Measurements from ENCODE around the gene TUBGCP6.

DNA sequence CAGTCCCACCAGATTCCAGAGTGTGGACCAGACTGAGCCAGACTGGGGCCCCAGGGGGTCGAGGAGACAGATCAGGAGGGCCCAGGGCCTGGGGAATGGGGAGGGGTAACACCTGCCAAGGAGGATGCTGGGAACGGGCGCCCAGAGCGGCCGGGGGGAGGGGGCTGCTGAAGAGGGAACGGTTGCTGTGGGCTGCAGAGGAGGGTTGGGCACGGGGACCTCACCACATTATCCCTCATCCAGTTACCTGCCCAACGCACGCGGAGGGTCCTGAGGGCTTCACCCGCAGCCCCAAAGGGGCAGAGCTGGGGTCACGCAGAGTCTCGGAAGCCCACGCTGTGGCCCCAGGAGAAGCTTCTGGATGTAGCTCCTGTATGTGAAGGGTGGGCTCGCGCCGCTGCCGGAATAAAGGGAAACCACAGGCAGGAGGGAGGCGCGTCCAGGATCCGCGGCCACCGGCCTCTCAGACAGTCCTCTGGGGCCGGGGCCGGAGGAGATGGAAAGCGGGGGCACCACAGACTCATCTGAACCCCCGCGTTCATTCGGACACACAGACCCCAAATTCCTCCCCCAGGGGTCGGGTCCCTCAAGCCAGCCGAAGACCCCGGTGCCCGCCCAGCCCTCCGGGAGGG is 44.9 kb downstream of the TUBGCP6 start:
- TF ChIP-seq, protein P1, sequence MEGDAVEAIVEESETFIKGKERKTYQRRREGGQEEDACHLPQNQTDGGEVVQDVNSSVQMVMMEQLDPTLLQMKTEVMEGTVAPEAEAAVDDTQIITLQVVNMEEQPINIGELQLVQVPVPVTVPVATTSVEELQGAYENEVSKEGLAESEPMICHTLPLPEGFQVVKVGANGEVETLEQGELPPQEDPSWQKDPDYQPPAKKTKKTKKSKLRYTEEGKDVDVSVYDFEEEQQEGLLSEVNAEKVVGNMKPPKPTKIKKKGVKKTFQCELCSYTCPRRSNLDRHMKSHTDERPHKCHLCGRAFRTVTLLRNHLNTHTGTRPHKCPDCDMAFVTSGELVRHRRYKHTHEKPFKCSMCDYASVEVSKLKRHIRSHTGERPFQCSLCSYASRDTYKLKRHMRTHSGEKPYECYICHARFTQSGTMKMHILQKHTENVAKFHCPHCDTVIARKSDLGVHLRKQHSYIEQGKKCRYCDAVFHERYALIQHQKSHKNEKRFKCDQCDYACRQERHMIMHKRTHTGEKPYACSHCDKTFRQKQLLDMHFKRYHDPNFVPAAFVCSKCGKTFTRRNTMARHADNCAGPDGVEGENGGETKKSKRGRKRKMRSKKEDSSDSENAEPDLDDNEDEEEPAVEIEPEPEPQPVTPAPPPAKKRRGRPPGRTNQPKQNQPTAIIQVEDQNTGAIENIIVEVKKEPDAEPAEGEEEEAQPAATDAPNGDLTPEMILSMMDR (IDR thresholded peaks at IDR 0.05): no peak
- no peak for TF ChIP-seq POLR2A (IDR thresholded peaks at IDR 0.05)

All from heart left ventricle (tissue), 13 donors.